Measurements from ENCODE around the gene ST3GAL2. TPM values are rescaled to one million over a fixed set of nuclear protein-coding genes. Genes with fewer than 3 reads are reported as not detected.

ST3GAL2 gene
- total RNA-seq, 1 donor from 2014 or later = 24.5 TPM

- Histone ChIP-seq H3K36me3 (ENCODE audit: control insufficient read depth in 3 of 3, insufficient read depth in 3 of 3, low read length in 3 of 3) (peaks cover 0 to 2% (median 0%) of the 10 kb centered on the region in 3 donors), H3K9me3 (ENCODE audit: control insufficient read depth in 3 of 3, low read length in 3 of 3) (no peaks in the 10 kb centered on the region), H3K9ac (ENCODE audit: low read depth in 1 of 3, low read length in 3 of 3) (peak overlapping the region; percentile 50 to 62 (median 54)), H3K27me3 (ENCODE audit: control insufficient read depth in 3 of 3, insufficient read depth in 3 of 3, low read length in 3 of 3) (no peaks in the 10 kb centered on the region), H3K27ac (ENCODE audit: low read depth, low read length) (peak overlapping the region; percentile 77), H3K4me3 (ENCODE audit: low read length in 3 of 3) (peak overlapping the region; percentile 24 to 30 (median 24)), H3K4me1 (ENCODE audit: control insufficient read depth in 3 of 3, insufficient read depth in 3 of 3, low read length in 3 of 3) (peaks cover 69 to 79% (median 70%) of the 10 kb centered on the region in 3 donors)
Observed at GRCh38 chr16:70429888-70430666, 8.8 kb downstream of the ST3GAL2 start.

- peak overlapping the region; percentile 56 to 78 (median 65) for H3K9ac ChIP-seq (ENCODE audit: low read depth in 1 of 3, low read length in 3 of 3)
- peaks cover 52 to 62% (median 58%) of the 10 kb centered on the region in 3 donors for H3K4me1 ChIP-seq (ENCODE audit: control insufficient read depth in 3 of 3, insufficient read depth in 3 of 3, low read length in 3 of 3)
- H3K36me3 ChIP-seq (ENCODE audit: control insufficient read depth in 3 of 3, insufficient read depth in 3 of 3, low read length in 3 of 3) = peaks cover 0 to 2% (median 0%) of the 10 kb centered on the region in 3 donors
- no peaks in the 10 kb centered on the region for H3K27me3 ChIP-seq (ENCODE audit: control insufficient read depth in 3 of 3, insufficient read depth in 3 of 3, low read length in 3 of 3)
- no peaks in the 10 kb centered on the region for H3K9me3 ChIP-seq (ENCODE audit: control insufficient read depth in 3 of 3, low read length in 3 of 3)
- peak overlapping the region; percentile 1 to 46 (median 35) for H3K4me3 ChIP-seq (ENCODE audit: low read length in 3 of 3)
- H3K27ac ChIP-seq (ENCODE audit: low read depth, low read length) = peak overlapping the region; percentile 94
Observed at GRCh38 chr16:70428178-70428998, 10.5 kb downstream of the ST3GAL2 start.

- peaks cover 51 to 61% (median 54%) of the 10 kb centered on the region in 3 donors for H3K4me1 ChIP-seq (ENCODE audit: control insufficient read depth in 3 of 3, insufficient read depth in 3 of 3, low read length in 3 of 3)
- H3K36me3 ChIP-seq (ENCODE audit: control insufficient read depth in 3 of 3, insufficient read depth in 3 of 3, low read length in 3 of 3) = peaks cover 0 to 2% (median 0%) of the 10 kb centered on the region in 3 donors
- H3K9ac ChIP-seq (ENCODE audit: low read depth in 1 of 3, low read length in 3 of 3) = peak overlapping the region; percentile 34 to 78 (median 56)
- peak overlapping the region; percentile 94 for H3K27ac ChIP-seq (ENCODE audit: low read depth, low read length)
- H3K4me3 ChIP-seq (ENCODE audit: low read length in 3 of 3) = peak overlapping the region in 2 of 3 donors; percentile 33 to 46
- H3K27me3 ChIP-seq (ENCODE audit: control insufficient read depth in 3 of 3, insufficient read depth in 3 of 3, low read length in 3 of 3) = no peaks in the 10 kb centered on the region
- no peaks in the 10 kb centered on the region for H3K9me3 ChIP-seq (ENCODE audit: control insufficient read depth in 3 of 3, low read length in 3 of 3)
Observed at GRCh38 chr16:70427786-70428177, 11.1 kb downstream of the ST3GAL2 start.

GRCh38 chr16:70422543-70422942 lies 16.4 kb downstream of the ST3GAL2 start:
- Histone ChIP-seq H3K9me3 (ENCODE audit: control insufficient read depth in 3 of 3, low read length in 3 of 3) (no peaks in the 10 kb centered on the region), H3K4me3 (ENCODE audit: low read length in 3 of 3) (no peak overlapping the region), H3K27me3 (ENCODE audit: control insufficient read depth in 3 of 3, insufficient read depth in 3 of 3, low read length in 3 of 3) (no peaks in the 10 kb centered on the region), H3K9ac (ENCODE audit: low read depth in 1 of 3, low read length in 3 of 3) (peak overlapping the region in 2 of 3 donors; percentile 34 to 45), H3K27ac (ENCODE audit: low read depth, low read length) (peak overlapping the region; percentile 23), H3K36me3 (ENCODE audit: control insufficient read depth in 3 of 3, insufficient read depth in 3 of 3, low read length in 3 of 3) (peaks cover 0 to 4% (median 3%) of the 10 kb centered on the region in 3 donors), H3K4me1 (ENCODE audit: control insufficient read depth in 3 of 3, insufficient read depth in 3 of 3, low read length in 3 of 3) (peaks cover 54 to 72% (median 56%) of the 10 kb centered on the region in 3 donors)

GRCh38 chr16:70421473-70422311 lies 17.2 kb downstream of the ST3GAL2 start:
- Histone ChIP-seq H3K27me3 (ENCODE audit: control insufficient read depth in 3 of 3, insufficient read depth in 3 of 3, low read length in 3 of 3) (no peaks in the 10 kb centered on the region), H3K9me3 (ENCODE audit: control insufficient read depth in 3 of 3, low read length in 3 of 3) (no peaks in the 10 kb centered on the region), H3K9ac (ENCODE audit: low read depth in 1 of 3, low read length in 3 of 3) (peak overlapping the region in 1 of 3 donors; percentile 34), H3K4me1 (ENCODE audit: control insufficient read depth in 3 of 3, insufficient read depth in 3 of 3, low read length in 3 of 3) (peaks cover 56 to 74% (median 61%) of the 10 kb centered on the region in 3 donors), H3K4me3 (ENCODE audit: low read length in 3 of 3) (no peak overlapping the region), H3K36me3 (ENCODE audit: control insufficient read depth in 3 of 3, insufficient read depth in 3 of 3, low read length in 3 of 3) (peaks cover 0 to 4% (median 3%) of the 10 kb centered on the region in 3 donors), H3K27ac (ENCODE audit: low read depth, low read length) (peak overlapping the region; percentile 23)

- H3K36me3 ChIP-seq (ENCODE audit: control insufficient read depth in 3 of 3, insufficient read depth in 3 of 3, low read length in 3 of 3) = peaks cover 0 to 4% (median 3%) of the 10 kb centered on the region in 3 donors
- no peaks in the 10 kb centered on the region for H3K9me3 ChIP-seq (ENCODE audit: control insufficient read depth in 3 of 3, low read length in 3 of 3)
- no peaks in the 10 kb centered on the region for H3K27me3 ChIP-seq (ENCODE audit: control insufficient read depth in 3 of 3, insufficient read depth in 3 of 3, low read length in 3 of 3)
- no peak overlapping the region for H3K27ac ChIP-seq (ENCODE audit: low read depth, low read length)
- peaks cover 60 to 79% (median 61%) of the 10 kb centered on the region in 3 donors for H3K4me1 ChIP-seq (ENCODE audit: control insufficient read depth in 3 of 3, insufficient read depth in 3 of 3, low read length in 3 of 3)
- peak overlapping the region in 2 of 3 donors; percentile 13 to 43 for H3K4me3 ChIP-seq (ENCODE audit: low read length in 3 of 3)
- H3K9ac ChIP-seq (ENCODE audit: low read depth in 1 of 3, low read length in 3 of 3) = peak overlapping the region in 1 of 3 donors; percentile 33
Observed at GRCh38 chr16:70421014-70421413, 17.9 kb downstream of the ST3GAL2 start.

GRCh38 chr16:70419384-70420327 lies 19.2 kb downstream of the ST3GAL2 start:
- Histone ChIP-seq H3K27ac (ENCODE audit: low read depth, low read length) (no peak overlapping the region), H3K4me3 (ENCODE audit: low read length in 3 of 3) (peak overlapping the region in 1 of 3 donors; percentile 12), H3K27me3 (ENCODE audit: control insufficient read depth in 3 of 3, insufficient read depth in 3 of 3, low read length in 3 of 3) (no peaks in the 10 kb centered on the region), H3K9ac (ENCODE audit: low read depth in 1 of 3, low read length in 3 of 3) (peak overlapping the region in 1 of 3 donors; percentile 50), H3K4me1 (ENCODE audit: control insufficient read depth in 3 of 3, insufficient read depth in 3 of 3, low read length in 3 of 3) (peaks cover 58 to 76% (median 63%) of the 10 kb centered on the region in 3 donors), H3K9me3 (ENCODE audit: control insufficient read depth in 3 of 3, low read length in 3 of 3) (no peaks in the 10 kb centered on the region), H3K36me3 (ENCODE audit: control insufficient read depth in 3 of 3, insufficient read depth in 3 of 3, low read length in 3 of 3) (peaks cover 0 to 3% (median 2%) of the 10 kb centered on the region in 3 donors)

GRCh38 chr16:70418993-70419318 lies 19.9 kb downstream of the ST3GAL2 start:
- H3K9ac ChIP-seq (ENCODE audit: low read depth in 1 of 3, low read length in 3 of 3) = peak overlapping the region in 1 of 3 donors; percentile 50
- peaks cover 61 to 81% (median 63%) of the 10 kb centered on the region in 3 donors for H3K4me1 ChIP-seq (ENCODE audit: control insufficient read depth in 3 of 3, insufficient read depth in 3 of 3, low read length in 3 of 3)
- no peaks in the 10 kb centered on the region for H3K27me3 ChIP-seq (ENCODE audit: control insufficient read depth in 3 of 3, insufficient read depth in 3 of 3, low read length in 3 of 3)
- no peak overlapping the region for H3K27ac ChIP-seq (ENCODE audit: low read depth, low read length)
- H3K4me3 ChIP-seq (ENCODE audit: low read length in 3 of 3) = no peak overlapping the region
- peaks cover 0 to 3% (median 2%) of the 10 kb centered on the region in 3 donors for H3K36me3 ChIP-seq (ENCODE audit: control insufficient read depth in 3 of 3, insufficient read depth in 3 of 3, low read length in 3 of 3)
- H3K9me3 ChIP-seq (ENCODE audit: control insufficient read depth in 3 of 3, low read length in 3 of 3) = no peaks in the 10 kb centered on the region
